ENCODE data around the gene EXOC2.
"Not testable (repeated sequence)": the region's sequence is repeated elsewhere in the genome, so short reads cannot be mapped to it uniquely, and the experiment has no call there.

EXOC2 gene

DNA sequence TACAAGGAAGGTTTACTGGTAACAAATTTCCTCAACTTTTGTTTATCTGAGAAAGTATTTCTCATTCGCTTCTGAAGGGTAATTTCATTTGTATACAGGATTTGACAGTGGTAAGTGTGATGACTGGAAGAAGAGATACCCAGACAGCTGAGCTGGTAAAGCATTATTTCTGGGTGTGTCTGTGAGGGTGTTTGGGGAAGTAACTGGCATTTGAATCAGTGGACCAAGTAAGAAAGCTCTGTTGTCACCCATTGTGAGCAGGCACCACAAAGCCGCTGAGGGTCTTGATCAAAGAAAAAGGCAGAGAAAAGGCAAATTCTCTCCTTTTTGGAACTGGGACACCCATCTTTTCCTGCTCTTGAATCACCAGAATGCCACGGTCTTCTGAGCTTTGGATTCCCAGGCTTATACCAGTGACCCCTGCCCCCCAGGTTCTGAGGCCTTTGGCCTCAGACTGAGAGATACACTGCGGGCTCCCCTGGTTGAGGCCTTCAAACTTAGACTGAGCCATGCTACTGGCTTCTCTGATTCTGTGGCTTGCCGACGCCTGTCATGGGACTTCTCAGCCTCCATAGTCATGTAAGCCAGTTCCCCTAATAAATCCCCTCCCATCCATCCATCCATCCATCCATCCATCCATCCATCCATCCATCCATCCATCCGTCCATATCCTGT is 25.5 kb downstream of the EXOC2 start:
- no peak for ATAC-seq
- TF ChIP-seq CREB5 (CRISPR knock-in tag; IDR thresholded peaks at IDR 0.05; ENCODE audit: low read depth) (no peak), TOX (CRISPR knock-in tag; IDR thresholded peaks at IDR 0.05; ENCODE audit: borderline replicate concordance) (no peak), ZC3H10 (CRISPR knock-in tag; IDR thresholded peaks at IDR 0.05) (no peak), ZFP30 (CRISPR knock-in tag; IDR thresholded peaks at IDR 0.05) (no peak), PPARA (CRISPR knock-in tag; IDR thresholded peaks at IDR 0.05; ENCODE audit: borderline replicate concordance) (no peak), ESRRG (CRISPR knock-in tag; IDR thresholded peaks at IDR 0.05) (no peak), TCF4 (CRISPR knock-in tag; IDR thresholded peaks at IDR 0.05; ENCODE audit: borderline replicate concordance) (no peak), POU6F1 (CRISPR knock-in tag; IDR thresholded peaks at IDR 0.05; ENCODE audit: borderline replicate concordance, low read depth) (no peak), BACH2 (CRISPR knock-in tag; IDR thresholded peaks at IDR 0.05; ENCODE audit: borderline replicate concordance) (no peak)
- TF ChIP-seq, protein P1, sequence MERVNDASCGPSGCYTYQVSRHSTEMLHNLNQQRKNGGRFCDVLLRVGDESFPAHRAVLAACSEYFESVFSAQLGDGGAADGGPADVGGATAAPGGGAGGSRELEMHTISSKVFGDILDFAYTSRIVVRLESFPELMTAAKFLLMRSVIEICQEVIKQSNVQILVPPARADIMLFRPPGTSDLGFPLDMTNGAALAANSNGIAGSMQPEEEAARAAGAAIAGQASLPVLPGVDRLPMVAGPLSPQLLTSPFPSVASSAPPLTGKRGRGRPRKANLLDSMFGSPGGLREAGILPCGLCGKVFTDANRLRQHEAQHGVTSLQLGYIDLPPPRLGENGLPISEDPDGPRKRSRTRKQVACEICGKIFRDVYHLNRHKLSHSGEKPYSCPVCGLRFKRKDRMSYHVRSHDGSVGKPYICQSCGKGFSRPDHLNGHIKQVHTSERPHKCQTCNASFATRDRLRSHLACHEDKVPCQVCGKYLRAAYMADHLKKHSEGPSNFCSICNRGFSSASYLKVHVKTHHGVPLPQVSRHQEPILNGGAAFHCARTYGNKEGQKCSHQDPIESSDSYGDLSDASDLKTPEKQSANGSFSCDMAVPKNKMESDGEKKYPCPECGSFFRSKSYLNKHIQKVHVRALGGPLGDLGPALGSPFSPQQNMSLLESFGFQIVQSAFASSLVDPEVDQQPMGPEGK (CRISPR knock-in tag; IDR thresholded peaks at IDR 0.05; ENCODE audit: borderline replicate concordance): no peak

DNA sequence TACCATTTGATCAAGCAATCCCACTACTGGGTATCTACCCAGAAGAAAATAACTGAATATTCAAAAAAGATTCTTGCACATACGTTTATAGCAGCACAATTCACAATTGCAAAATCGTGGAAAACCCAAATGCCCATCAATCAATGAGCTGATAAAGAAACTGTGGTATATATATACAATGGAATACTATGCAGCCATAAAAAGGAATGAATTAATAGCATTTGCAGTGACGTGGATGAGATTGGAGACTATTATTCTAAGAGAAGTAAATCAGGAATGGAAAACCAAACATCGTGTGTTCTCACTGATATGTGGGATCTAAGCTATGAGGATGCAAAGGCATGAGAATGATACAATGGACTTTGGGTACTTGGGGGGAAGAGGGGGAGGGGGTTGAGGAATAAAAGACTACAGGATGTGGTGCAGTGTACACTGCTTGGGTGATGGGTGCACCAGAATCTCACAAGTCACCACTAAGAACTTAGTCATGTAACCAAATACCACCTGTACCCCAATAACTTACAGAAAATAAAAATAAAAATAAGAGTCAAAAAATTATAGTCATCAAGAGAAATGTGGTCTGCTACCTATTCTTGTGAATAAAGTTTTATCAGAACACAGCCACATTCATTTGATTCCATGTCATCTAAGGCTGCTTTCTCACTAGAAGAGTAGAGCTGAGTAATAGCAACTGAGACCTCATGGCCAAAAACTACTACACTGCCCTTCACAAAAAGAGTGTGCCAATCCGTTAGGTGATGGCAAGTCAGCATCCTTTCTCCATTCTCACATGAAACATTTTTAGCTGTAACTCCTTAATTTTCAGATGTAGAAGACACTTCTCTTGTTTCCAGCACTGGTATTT is 27.3 kb downstream of the EXOC2 start:
- no peak for ATAC-seq
- TF ChIP-seq ZNF8 (CRISPR knock-in tag; IDR thresholded peaks at IDR 0.05) (peak; percentile 86), PPARA (CRISPR knock-in tag; IDR thresholded peaks at IDR 0.05; ENCODE audit: borderline replicate concordance) (no peak)

GRCh38 chr6:663788-664187 is 29.2 kb downstream of the EXOC2 start:
- not testable (repeated sequence) for ATAC-seq

DNA sequence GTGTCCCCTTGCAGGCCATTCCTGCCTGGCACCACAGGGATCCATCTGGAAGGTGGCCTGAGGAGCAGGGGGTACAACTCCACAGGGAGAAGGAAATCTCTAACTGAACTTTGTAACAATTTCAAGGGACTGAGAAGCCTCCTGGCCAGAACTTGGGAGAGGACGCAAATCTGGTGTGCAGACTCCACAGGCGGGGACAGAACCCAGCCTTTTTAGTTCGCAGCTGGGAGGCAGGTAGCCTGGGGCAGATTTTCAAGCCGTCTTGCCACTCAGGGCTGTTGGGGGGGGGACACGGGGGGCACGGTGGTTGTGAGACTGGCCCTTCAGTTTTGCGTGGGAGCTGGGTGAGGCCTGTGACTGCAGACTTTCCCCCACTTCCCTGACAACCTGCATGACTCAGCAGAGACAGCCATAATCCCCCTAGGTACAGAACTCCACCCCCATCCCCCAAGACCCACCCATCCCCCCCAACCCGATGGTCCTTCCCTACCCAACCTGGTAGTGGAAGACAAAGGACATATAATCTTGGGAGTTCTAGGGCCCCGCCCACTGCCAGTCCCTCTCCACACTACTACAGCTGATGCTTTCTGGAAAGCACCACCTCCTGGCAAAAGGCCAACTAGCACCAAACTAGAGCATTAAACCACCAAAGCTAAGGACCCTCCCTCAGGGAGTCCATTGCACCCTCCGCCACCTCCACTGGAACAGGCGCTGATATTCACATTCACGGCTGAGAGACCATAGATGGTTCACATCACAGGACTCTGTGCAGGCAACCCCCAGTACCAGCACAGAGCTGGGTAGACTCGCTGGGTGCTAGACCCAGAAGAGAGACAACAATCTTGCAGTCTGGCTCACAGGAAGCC is 33.0 kb downstream of the EXOC2 start:
- no peak for ATAC-seq
- TF ChIP-seq ZNF565 (CRISPR knock-in tag; conservative IDR thresholded peaks at IDR 0.05; ENCODE audit: low read depth) (no peak), TOX (CRISPR knock-in tag; IDR thresholded peaks at IDR 0.05; ENCODE audit: borderline replicate concordance) (no peak), ZFP3 (CRISPR knock-in tag; IDR thresholded peaks at IDR 0.05) (no peak), SNAI2 (CRISPR knock-in tag; IDR thresholded peaks at IDR 0.05) (no peak), CSRNP3 (CRISPR knock-in tag; IDR thresholded peaks at IDR 0.05) (no peak)

DNA sequence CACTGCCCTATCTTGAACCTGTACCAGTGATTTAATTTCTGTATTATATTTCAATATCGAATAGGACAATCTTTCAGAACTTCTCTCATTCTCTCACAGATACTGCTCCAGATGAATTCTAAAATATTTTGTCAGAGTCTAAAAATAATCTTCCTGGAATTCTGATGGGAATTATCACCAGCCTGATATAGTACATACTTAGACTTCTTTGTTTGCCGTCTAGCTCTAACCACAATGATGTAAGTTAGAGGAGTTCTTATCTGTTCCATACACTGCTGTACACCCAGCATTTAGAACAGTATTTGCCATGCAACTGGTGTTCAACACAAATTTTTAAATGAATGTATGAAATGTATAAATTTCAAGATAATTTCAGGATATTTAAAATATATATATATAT is 34.7 kb downstream of the EXOC2 start:
- TF ChIP-seq CREB5 (CRISPR knock-in tag; IDR thresholded peaks at IDR 0.05; ENCODE audit: low read depth) (no peak), ISL1 (CRISPR knock-in tag; IDR thresholded peaks at IDR 0.05) (0 out of 2 replicates have a peak, but pooled peaks have one; percentile 9), ZNF565 (CRISPR knock-in tag; conservative IDR thresholded peaks at IDR 0.05; ENCODE audit: low read depth) (no peak), ZFP3 (CRISPR knock-in tag; IDR thresholded peaks at IDR 0.05) (no peak), CSRNP3 (CRISPR knock-in tag; IDR thresholded peaks at IDR 0.05) (no peak), ARNTL (CRISPR knock-in tag; IDR thresholded peaks at IDR 0.05; ENCODE audit: borderline replicate concordance, low read depth) (no peak), CSDC2 (CRISPR knock-in tag; IDR thresholded peaks at IDR 0.05) (no peak), TCF4 (CRISPR knock-in tag; IDR thresholded peaks at IDR 0.05; ENCODE audit: borderline replicate concordance) (no peak)
- peak; percentile 62 for ATAC-seq

Measured in SK-N-SH treated with all-trans-retinoic acid at 6 μM for 48 hours (cell line).